MCF 10A (cell line): ENCODE measurements around the gene ZNF593OS. TPM values are rescaled to one million over a fixed set of nuclear protein-coding genes. Genes with fewer than 3 reads are reported as not detected.

Experiments
- BruUV-seq: library from RNA; stranded (reverse); fragments of 400-500 nt; replicated peaks from 2 replicates; lab custom pipeline; 2021; lab: Mats Ljungman, UMichigan
- CTCF ChIA-PET: fragments of 300-600 bp; sonication (Branson Sonifier 250); formaldehyde crosslinking; extraction: SDS; loops from one replicate; lab custom pipeline; 2021; ENCODE audit warnings: antibody characterized with exemption, inconsistent platforms; lab: Yijun Ruan, JAX
- POLR2A ChIA-PET: fragments of 300-600, 350-650 bp; sonication (Branson Sonifier 250); formaldehyde crosslinking; extraction: SDS; loops from one replicate; lab custom pipeline; 2020; ENCODE audit warnings: antibody characterized with exemption, inconsistent platforms; lab: Yijun Ruan, JAX
- DNase-seq: peaks from one replicate; pipeline ENCODE4 v3.0.0-alpha.2; 2018; ENCODE audit not compliant: unreplicated experiment
- H3K27ac Mint-ChIP-seq: one replicate; pipeline ENCODE4 v1.8.0; 2022; ENCODE audit warnings: mild to moderate bottlenecking, low read depth, mixed read lengths; ENCODE audit not compliant: unreplicated experiment
- H3K27me3 Mint-ChIP-seq: one replicate; pipeline ENCODE4 v1.8.0; 2022; ENCODE audit warnings: mixed read lengths; ENCODE audit not compliant: insufficient read depth, unreplicated experiment
- H3K36me3 Mint-ChIP-seq: one replicate; pipeline ENCODE4 v1.8.0; 2022; ENCODE audit warnings: mild to moderate bottlenecking, moderate library complexity, mixed read lengths; ENCODE audit not compliant: insufficient read depth, unreplicated experiment
- H3K4me1 Mint-ChIP-seq: one replicate; pipeline ENCODE4 v1.8.0; 2022; ENCODE audit warnings: mixed read lengths; ENCODE audit not compliant: insufficient read depth, unreplicated experiment
- H3K4me3 Mint-ChIP-seq: one replicate; pipeline ENCODE4 v1.8.0; 2022; ENCODE audit warnings: mild to moderate bottlenecking, moderate library complexity, mixed read lengths; ENCODE audit not compliant: unreplicated experiment
- H3K9me3 Mint-ChIP-seq: one replicate; pipeline ENCODE4 v1.8.0; 2022; ENCODE audit warnings: mixed read lengths; ENCODE audit not compliant: unreplicated experiment
- intact Hi-C: fragments of 100-400 bp; cut with micrococcal nuclease; formaldehyde crosslinking; loops from 2 replicates; pipeline ENCODE4 v1.14.1; 2022
- total RNA-seq: library from RNA; stranded (reverse); gene quantifications from 2 replicates; pipeline ENCODE4 v1.2.3, GENCODE V29; 2022
- TF ChIP-seq, protein P1 (sequence below): fragments of 200-600 bp; IDR thresholded peaks from one replicate; pipeline ENCODE4 v1.8.0; 2022; ENCODE audit warnings: antibody characterized with exemption, mild to moderate bottlenecking; ENCODE audit not compliant: unreplicated experiment

The ZNF593OS gene
- total RNA-seq, 1 experiment from 2014 or later: not detected

DNA sequence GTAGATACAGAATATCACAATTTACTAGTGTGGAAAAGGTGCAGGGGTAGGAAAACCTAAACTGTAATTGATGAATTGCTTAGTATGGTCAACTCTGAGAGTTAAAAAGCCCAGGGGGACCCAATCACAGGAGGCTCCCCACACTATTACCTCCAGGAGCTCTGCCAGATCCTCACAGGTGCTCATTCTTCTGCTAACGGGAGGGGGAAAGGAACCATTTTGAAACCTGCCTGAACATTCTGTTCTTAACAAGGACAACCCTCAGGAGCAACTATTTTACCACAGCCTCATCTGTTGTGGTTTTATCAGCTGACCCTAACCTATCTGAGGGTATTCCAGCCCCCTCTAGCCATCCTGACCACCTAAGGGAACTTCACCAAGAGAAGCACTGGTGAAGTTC is 40.9 kb downstream of the ZNF593OS start:
- no TSS peak for BruUV-seq
- TF ChIP-seq, protein P1, sequence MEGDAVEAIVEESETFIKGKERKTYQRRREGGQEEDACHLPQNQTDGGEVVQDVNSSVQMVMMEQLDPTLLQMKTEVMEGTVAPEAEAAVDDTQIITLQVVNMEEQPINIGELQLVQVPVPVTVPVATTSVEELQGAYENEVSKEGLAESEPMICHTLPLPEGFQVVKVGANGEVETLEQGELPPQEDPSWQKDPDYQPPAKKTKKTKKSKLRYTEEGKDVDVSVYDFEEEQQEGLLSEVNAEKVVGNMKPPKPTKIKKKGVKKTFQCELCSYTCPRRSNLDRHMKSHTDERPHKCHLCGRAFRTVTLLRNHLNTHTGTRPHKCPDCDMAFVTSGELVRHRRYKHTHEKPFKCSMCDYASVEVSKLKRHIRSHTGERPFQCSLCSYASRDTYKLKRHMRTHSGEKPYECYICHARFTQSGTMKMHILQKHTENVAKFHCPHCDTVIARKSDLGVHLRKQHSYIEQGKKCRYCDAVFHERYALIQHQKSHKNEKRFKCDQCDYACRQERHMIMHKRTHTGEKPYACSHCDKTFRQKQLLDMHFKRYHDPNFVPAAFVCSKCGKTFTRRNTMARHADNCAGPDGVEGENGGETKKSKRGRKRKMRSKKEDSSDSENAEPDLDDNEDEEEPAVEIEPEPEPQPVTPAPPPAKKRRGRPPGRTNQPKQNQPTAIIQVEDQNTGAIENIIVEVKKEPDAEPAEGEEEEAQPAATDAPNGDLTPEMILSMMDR: no peak
- Mint-ChIP-seq H3K36me3 (no peaks in the 10 kb centered on the region), H3K9me3 (no peaks in the 10 kb centered on the region), H3K27me3 (no peaks in the 10 kb centered on the region), H3K4me3 (no peak overlapping the region), H3K27ac (no peak overlapping the region), H3K4me1 (peaks cover 15% of the 10 kb centered on the region)
- DNase-seq: no peak
- CTCF ChIA-PET: interaction anchor here (0.8 to 1.6 kb wide), 3 partner anchors 14 to 96 kb away, joined by 4 to 9 read pairs (median 4); no protein-coding TSS in a partner anchor
- intact Hi-C loops: no loop called here
- POLR2A ChIA-PET: interaction anchor here (1.7 kb wide), 1 partner anchor 18 kb away, joined by 4 read pairs; no protein-coding TSS in a partner anchor

DNA sequence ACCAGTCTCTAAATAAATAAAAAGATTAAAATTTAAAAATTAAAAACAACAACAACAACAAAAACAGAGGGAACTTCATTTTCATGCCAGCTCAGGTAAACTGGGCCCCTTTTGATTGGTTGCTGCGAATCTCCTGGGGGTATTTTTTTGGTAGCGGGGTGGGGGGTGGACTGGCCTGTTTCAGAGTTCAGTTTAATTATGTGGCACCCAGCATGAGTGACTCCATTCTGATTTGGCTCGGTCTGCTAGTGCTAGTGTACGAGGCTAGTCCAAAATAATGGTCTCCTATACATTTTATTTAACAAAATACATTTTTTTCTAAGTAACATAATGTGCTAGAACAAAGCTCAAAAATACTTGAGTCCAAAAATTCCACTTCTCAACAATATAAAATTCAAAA is 41.9 kb downstream of the ZNF593OS start:
- Mint-ChIP-seq H3K9me3 (no peaks in the 10 kb centered on the region), H3K36me3 (no peaks in the 10 kb centered on the region), H3K4me1 (peaks cover 15% of the 10 kb centered on the region), H3K27me3 (no peaks in the 10 kb centered on the region), H3K4me3 (no peak overlapping the region), H3K27ac (no peak overlapping the region)
- ChIA-PET CTCF (interaction anchor here (0.5 to 1.6 kb wide), 4 partner anchors 15 to 234 kb away, joined by 3 to 4 read pairs (median 4); no protein-coding TSS in a partner anchor), POLR2A (interaction anchor here (0.6 to 1.0 kb wide), 2 partner anchors 9 to 18 kb away, joined by 3 to 4 read pairs; partner anchors contain the start of gene PDIK1L)
- no TSS peak for BruUV-seq
- DNase-seq: no peak
- TF ChIP-seq, protein P1: no peak
- intact Hi-C loops: no loop called here

DNA sequence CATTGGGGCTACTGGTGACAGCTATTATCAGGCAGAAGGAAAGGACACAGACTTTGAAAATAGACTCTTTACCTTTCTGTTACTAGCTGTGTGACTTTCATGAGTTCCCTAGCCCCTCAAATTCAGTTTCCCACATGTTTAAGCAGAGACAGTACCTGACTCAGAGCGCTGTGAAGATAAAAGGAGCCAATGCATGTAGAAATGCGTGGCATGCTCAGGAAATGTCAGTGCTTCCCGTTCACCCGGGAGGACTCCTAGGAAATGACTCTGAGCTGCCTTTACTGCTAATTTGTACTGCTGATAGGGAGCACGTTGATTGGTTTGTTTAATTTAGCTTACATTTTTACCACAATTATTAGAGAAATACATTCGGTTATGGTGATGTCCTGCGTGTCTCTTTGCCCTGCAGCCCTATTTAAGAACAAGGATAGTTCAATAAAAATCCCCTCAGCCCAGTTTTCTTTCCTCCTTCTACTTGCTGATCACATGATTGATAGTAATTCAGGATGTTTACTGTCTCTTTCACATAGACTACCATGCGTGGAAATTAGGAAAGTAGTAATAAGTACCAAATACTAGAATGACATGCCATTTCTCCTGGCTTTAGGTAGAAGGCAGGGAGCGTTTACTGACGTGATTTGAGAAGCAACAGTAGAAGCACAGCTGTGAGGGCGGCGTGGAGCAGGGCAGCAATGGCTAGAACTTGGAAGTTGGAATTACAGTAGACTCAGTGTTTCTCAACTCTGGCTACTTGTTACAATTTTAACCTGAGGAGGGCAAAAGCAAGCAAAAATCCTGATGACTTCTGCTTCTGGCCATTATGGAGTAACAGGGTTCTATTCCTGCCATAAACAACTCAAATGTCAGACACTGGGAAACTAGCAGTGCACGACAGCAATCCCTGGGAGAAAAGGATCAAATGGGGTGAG is 44.1 kb downstream of the ZNF593OS start:
- intact Hi-C loops: no loop called here
- TF ChIP-seq, protein P1: no peak
- Mint-ChIP-seq H3K36me3 (no peaks in the 10 kb centered on the region), H3K9me3 (no peaks in the 10 kb centered on the region), H3K27me3 (no peaks in the 10 kb centered on the region), H3K4me1 (peaks cover 22% of the 10 kb centered on the region), H3K27ac (peak overlapping the region; percentile 84), H3K4me3 (no peak overlapping the region)
- no peak for DNase-seq
- no TSS peak for BruUV-seq
- POLR2A ChIA-PET: interaction anchor here (0.6 to 9.0 kb wide), 10 partner anchors 10 to 1609 kb away, joined by 3 to 190 read pairs (median 3); partner anchors contain the start of genes CEP85 and PDIK1L
- CTCF ChIA-PET: interaction anchor here (0.5 to 3.6 kb wide), 9 partner anchors 14 to 891 kb away, joined by 3 to 27 read pairs (median 3); no protein-coding TSS in a partner anchor
